ENCODE results near the gene TUT4.

DNA sequence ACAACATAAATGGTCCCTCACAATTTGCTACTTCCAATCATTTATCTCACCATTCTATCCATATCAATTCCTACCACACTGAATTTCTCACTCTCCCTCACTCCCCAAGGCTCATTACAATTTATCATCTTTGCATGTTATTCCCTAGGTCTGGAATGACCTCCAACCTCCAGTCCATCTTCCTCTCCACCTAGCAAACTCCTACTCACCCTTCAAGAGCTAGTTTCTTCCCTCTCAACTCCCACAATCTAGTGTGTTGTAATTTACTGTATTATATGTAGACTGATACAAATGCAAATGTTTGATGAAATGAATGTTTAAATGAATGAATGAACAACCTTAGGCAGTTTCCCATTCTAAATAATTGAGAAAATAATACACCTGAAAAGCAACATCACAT is 3.6 kb downstream of the TUT4 start:
- TF ChIP-seq CTCF (IDR thresholded peaks at IDR 0.05), result no peak
- no peak for TF ChIP-seq POLR2A (IDR thresholded peaks at IDR 0.05)
- TF ChIP-seq EP300 (IDR thresholded peaks at IDR 0.05), result no peak
- no peak for TF ChIP-seq POLR2AphosphoS5 (IDR thresholded peaks at IDR 0.05)

Measured in suprapubic skin (tissue), 4 donors.